ENCODE measurements around the gene EPHA7.
A peak's percentile ranks its signal among the peaks of the same experiment; 100 is the strongest.

The EPHA7 gene

GRCh38 chr6:93419304-93420162 lies at the start of gene EPHA7:
Gene EPHA7 (minus strand): TSS chr6:93419559. CDS start chr6:93419341, 218 bp downstream.
- peak; percentile 96 for DNase-seq (ENCODE audit: low spot score)
- ChIA-PET CTCF (interaction anchor here (0.7 kb wide), 2 partner anchors 32 to 1231 kb away, joined by 3 to 6 read pairs; no protein-coding TSS in a partner anchor), POLR2A (ENCODE audit: low non-redundant PET) (no interaction called here)
- peak within 1 kb of the TSS; percentile 92 for H3K27ac ChIP-seq
- TF ChIP-seq CTCF (conservative IDR thresholded peaks at IDR 0.05; ENCODE audit: low read depth): no peak

- CTCF ChIA-PET: no interaction called here
- no peak for DNase-seq (ENCODE audit: low spot score)
- no peak for TF ChIP-seq CTCF (conservative IDR thresholded peaks at IDR 0.05; ENCODE audit: low read depth)
- POLR2A ChIA-PET (ENCODE audit: low non-redundant PET): no interaction called here
- H3K27ac ChIP-seq: no peak overlapping the region
Measured at GRCh38 chr6:93468291-93468690, 48.9 kb upstream of the EPHA7 start.

- ChIA-PET CTCF (no interaction called here), POLR2A (ENCODE audit: low non-redundant PET) (no interaction called here)
- TF ChIP-seq CTCF (conservative IDR thresholded peaks at IDR 0.05; ENCODE audit: low read depth): no peak
- no peak overlapping the region for H3K27ac ChIP-seq
- no peak for DNase-seq (ENCODE audit: low spot score)
Measured at GRCh38 chr6:93454533-93454932, 35.2 kb upstream of the EPHA7 start.

GRCh38 chr6:93453956-93454355 lies 34.6 kb upstream of the EPHA7 start:
- DNase-seq (ENCODE audit: low spot score): no peak
- POLR2A ChIA-PET (ENCODE audit: low non-redundant PET): no interaction called here
- CTCF ChIA-PET: interaction anchor here (0.6 kb wide), 1 partner anchor 537 kb away, joined by 3 read pairs; no protein-coding TSS in a partner anchor
- H3K27ac ChIP-seq: no peak overlapping the region
- TF ChIP-seq CTCF (conservative IDR thresholded peaks at IDR 0.05; ENCODE audit: low read depth): no peak

GRCh38 chr6:93447874-93448273 lies 28.5 kb upstream of the EPHA7 start:
- ChIA-PET CTCF (interaction anchor here (0.6 kb wide), 1 partner anchor 190 kb away, joined by 4 read pairs; no protein-coding TSS in a partner anchor), POLR2A (ENCODE audit: low non-redundant PET) (no interaction called here)
- TF ChIP-seq CTCF (conservative IDR thresholded peaks at IDR 0.05; ENCODE audit: low read depth): no peak
- H3K27ac ChIP-seq: no peak overlapping the region
- no peak for DNase-seq (ENCODE audit: low spot score)

GRCh38 chr6:93437491-93437890 lies 18.1 kb upstream of the EPHA7 start:
- H3K27ac ChIP-seq: no peak overlapping the region
- DNase-seq (ENCODE audit: low spot score): no peak
- POLR2A ChIA-PET (ENCODE audit: low non-redundant PET): no interaction called here
- TF ChIP-seq CTCF (conservative IDR thresholded peaks at IDR 0.05; ENCODE audit: low read depth): no peak
- CTCF ChIA-PET: no interaction called here
